Astrocyte of the hippocampus (primary cell): Measurements from ENCODE around the gene PRKCQ.
"Not testable (repeated sequence)": the region's sequence is repeated elsewhere in the genome, so short reads cannot be mapped to it uniquely, and the experiment has no call there.

ENCODE experiments used
- DNase-seq: peaks from one replicate; pipeline ENCODE4 v3.0.0; 2011; ENCODE audit warnings: low read depth, low spot score

Gene PRKCQ

GRCh38 chr10:6492896-6493295, 87.2 kb downstream of the PRKCQ start:
- DNase-seq: no peak

GRCh38 chr10:6491841-6492609, 88.1 kb downstream of the PRKCQ start:
- no peak for DNase-seq

- DNase-seq: no peak
Observed at GRCh38 chr10:6490614-6491013, 89.5 kb downstream of the PRKCQ start.

- DNase-seq: no peak
Observed at GRCh38 chr10:6487920-6488319, 92.2 kb downstream of the PRKCQ start.

GRCh38 chr10:6486309-6486708, 93.8 kb downstream of the PRKCQ start:
- DNase-seq: no peak

GRCh38 chr10:6482737-6483357, 97.2 kb downstream of the PRKCQ start:
- no peak for DNase-seq

- DNase-seq: no peak
Observed at GRCh38 chr10:6478722-6479121, 101.4 kb downstream of the PRKCQ start.

- DNase-seq: peak; percentile 17
Observed at GRCh38 chr10:6476989-6477388, 103.1 kb downstream of the PRKCQ start.

- DNase-seq: no peak
Observed at GRCh38 chr10:6474871-6475270, 105.2 kb downstream of the PRKCQ start.

- peak; percentile 19 for DNase-seq
Observed at GRCh38 chr10:6473901-6474370, 106.1 kb downstream of the PRKCQ start.

- DNase-seq: peak; percentile 46
Observed at GRCh38 chr10:6473430-6473829, 106.6 kb downstream of the PRKCQ start.

GRCh38 chr10:6472710-6473005, 107.4 kb downstream of the PRKCQ start:
- not testable (repeated sequence) for DNase-seq

GRCh38 chr10:6470894-6471618, 109.0 kb downstream of the PRKCQ start:
- no peak for DNase-seq

GRCh38 chr10:6469661-6470060, 110.4 kb downstream of the PRKCQ start:
- no peak for DNase-seq

- no peak for DNase-seq
Observed at GRCh38 chr10:6465854-6466601, 114.0 kb downstream of the PRKCQ start.

GRCh38 chr10:6465437-6465836, 114.6 kb downstream of the PRKCQ start:
- DNase-seq: no peak

- no peak for DNase-seq
Observed at GRCh38 chr10:6464862-6465430, 115.1 kb downstream of the PRKCQ start.

- DNase-seq: peak; percentile 20
Observed at GRCh38 chr10:6463366-6463765, 116.7 kb downstream of the PRKCQ start.

- peak; percentile 65 for DNase-seq
Observed at GRCh38 chr10:6461961-6462360, 118.1 kb downstream of the PRKCQ start.

GRCh38 chr10:6460861-6461409, 119.1 kb downstream of the PRKCQ start:
- no peak for DNase-seq

GRCh38 chr10:6458814-6459213, 121.3 kb downstream of the PRKCQ start:
- no peak for DNase-seq
